GM19023 (cell line): Measurements from ENCODE around the gene MTG2.

ENCODE experiments used
- ATAC-seq: cut with Tn5 transposase; IDR thresholded peaks from one replicate; pipeline ENCODE4 v1.9.1; 2021; ENCODE audit warnings: mild to moderate bottlenecking, moderate library complexity; ENCODE audit not compliant: unreplicated experiment

The MTG2 gene

DNA sequence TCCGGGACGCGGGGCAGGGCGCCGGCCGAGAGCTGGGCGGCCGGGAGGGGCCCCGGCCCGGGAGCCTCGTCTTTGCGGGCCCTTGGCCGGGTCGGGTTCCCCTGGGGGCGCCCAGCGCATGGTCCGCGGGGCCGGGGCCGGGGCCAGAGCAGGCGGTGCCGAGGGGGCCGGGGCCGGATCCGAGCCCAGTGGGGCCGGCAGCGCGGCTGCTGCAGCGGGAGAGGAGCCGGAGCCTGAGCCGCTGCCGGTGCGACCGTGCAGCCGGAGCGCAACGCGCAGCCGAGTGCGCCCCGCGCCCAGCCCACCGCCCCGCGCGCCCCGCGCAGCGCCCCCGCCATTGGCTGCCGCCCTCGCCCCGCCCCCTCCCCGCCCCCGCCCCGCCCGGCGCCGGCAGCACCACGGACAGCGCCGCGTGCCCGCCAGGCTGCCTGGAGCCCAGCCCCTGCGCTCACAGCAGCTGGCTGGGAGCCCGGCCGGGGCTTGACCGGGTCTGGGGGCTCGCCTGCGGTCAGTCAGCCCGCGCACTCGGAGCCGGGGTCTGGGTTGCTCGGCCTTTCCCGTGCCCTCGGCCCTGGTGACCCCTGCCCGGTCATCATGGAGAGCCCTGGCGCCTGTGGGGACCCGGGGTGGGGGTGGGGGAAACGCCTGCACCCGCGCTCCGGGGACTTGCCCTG lies 37.3 kb downstream of the MTG2 start, which contains the start of gene HRH3:
Gene HRH3, minus strand, starts transcription at position 287 of the 674 bp plus-strand sequence. CDS start 308 bp downstream, outside the sequence.
- no peak for ATAC-seq

- no peak for ATAC-seq
These were observed 38.1 kb downstream of the MTG2 start for GRCh38 chr20:62220666-62221568.

DNA sequence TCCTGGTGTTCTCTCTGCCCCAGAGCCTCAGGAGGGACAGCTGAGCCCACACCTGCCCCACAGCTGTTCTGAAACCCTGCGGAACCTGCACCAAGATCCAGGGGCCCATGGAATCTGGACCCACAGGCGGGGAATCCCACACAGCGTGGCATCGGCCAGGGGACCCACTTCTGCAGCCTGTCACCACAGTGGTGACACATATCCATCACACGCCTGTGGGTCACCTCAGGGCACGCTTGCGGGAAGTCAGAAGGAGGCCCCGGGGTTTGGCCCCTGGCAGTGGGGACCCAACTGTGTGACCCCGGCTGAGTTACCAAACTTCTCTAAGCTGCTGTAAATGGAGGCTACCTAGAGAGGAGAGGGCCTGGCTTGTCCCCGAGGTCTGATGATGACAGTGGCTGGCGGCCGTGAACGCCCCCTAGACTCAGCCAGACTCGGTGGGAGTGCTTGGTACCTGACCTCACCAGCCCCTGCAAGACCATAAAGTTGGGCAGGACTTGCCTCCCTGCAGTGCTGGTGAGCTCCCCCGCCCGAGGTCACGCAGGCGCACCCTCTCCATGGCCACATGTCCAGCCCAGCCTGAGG lies 39.5 kb downstream of the MTG2 start:
- ATAC-seq: no peak

GRCh38 chr20:62222972-62223371 lies 40.1 kb downstream of the MTG2 start:
- ATAC-seq: no peak

DNA sequence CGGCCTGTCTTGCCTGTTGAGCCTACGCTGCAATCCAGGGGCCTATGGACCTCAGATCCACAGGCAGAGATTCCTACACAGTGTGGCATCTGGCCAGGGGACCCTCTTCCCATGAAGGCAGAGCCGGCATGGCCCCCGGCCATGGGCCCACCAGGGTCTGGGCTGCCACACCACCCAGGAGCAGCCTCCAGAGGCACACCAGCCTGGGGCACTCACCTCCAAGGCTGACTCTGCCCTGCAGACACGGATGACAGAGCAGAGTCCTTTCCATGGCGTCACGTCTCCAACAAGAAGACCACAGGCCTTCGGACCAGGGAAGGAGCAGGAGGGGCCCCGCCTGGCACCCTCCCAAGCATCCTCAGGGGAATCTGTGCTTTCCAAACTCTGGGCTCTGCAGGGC lies 40.7 kb downstream of the MTG2 start:
- no peak for ATAC-seq

- ATAC-seq: no peak
These were observed 41.5 kb downstream of the MTG2 start for GRCh38 chr20:62224113-62224855.

GRCh38 chr20:62225026-62225425 lies 42.2 kb downstream of the MTG2 start:
- no peak for ATAC-seq

DNA sequence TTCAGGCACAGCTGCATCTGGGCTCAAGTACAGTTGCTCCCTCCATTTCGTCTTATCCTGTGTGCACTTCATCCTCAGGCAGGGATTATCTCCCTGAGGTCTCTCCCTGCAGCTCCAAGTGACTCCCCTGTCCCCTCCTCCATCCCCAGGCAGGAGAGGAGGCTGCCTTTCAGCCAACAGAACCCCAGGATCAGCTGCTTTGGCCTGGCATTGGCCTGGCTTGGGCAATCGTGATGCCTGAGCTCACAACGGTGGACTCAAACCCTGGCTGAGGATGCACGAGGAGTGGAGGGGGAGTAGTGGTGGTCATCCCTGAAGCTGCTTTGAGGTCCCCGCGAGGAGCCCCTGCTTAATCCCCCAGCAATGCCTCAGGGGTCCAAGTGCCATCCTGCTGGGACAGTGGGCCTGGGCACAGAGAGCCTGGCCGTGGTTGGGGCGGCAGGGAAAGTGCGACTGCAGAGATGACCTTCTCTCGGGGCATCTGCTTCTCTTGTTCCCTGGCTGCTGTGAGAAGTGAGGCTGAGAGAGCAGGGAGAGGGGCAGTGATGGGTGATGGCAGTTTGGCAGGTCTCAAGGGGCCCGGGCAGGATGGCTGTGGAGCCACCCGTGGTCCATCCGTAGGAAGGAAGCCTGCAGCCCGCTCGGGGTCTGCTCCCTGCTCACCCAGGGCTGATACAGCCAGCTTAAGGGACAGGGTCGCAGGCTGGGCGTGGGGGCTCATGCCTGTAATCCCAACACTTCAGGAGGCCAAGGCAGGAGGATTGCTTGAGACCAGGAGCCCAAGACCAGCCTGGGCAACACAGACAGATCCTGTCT lies 43.2 kb downstream of the MTG2 start:
- no peak for ATAC-seq

DNA sequence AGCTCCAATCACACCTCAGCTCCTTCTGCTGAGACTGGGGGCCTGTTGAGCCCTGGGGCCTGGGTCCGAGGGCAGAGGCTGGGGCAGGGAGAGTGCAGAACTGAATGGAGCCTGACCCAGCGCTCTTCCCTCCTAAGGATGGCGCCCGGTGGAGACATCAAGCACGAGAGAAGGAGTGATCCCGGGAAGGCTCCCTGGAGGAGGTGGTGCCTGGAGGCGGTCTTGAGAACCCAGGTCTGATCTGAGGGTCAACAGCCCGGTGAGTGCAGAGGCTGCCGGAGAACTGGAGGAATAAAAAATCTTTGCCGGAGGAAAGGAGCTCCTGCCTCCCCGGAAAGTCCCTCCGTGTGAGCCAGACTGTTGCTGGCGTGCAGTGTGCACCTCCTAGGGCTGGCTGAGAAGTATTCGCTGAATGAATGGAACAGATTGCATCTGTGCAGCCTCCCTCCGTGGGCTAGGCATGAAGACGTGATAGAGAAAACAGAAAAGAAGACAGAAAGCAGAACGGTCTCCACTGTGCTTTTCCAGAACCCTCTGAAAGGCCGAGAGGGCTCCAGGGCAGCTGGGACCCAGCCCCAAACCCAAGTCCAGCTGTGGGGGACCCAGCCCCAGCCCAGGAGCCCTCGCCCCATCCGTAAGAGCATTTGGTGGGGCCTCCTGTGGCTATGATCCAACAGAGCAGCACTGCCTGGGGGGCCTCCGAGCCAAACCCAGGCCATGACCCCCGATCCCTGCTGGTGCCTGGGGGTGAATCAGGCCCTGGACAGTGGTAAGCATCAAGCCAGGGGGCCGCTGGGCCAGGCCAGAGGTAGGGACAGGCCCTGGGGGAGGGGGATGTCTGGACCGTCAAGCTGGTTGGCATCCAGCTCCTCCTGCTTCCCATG lies 44.1 kb downstream of the MTG2 start:
- no peak for ATAC-seq

DNA sequence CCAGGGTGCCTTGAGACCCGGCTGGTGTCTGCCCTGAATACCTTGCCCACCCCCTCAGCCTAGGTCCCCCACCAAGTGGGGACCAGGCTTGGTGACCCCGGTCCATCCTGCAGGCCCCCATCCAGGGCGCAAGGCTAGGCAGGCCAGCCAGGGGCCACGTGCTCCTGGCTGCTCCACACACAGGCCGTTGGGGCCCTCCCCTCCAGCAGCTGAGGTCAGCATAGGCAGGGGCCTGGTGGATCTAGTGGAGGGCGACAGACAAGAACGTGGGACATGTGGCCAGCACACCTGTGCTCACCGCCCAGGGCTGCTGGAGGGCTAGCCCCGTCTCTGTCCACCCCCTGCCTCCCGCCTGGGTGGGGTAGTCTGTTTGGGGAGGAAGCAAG lies 44.8 kb downstream of the MTG2 start:
- ATAC-seq: no peak

DNA sequence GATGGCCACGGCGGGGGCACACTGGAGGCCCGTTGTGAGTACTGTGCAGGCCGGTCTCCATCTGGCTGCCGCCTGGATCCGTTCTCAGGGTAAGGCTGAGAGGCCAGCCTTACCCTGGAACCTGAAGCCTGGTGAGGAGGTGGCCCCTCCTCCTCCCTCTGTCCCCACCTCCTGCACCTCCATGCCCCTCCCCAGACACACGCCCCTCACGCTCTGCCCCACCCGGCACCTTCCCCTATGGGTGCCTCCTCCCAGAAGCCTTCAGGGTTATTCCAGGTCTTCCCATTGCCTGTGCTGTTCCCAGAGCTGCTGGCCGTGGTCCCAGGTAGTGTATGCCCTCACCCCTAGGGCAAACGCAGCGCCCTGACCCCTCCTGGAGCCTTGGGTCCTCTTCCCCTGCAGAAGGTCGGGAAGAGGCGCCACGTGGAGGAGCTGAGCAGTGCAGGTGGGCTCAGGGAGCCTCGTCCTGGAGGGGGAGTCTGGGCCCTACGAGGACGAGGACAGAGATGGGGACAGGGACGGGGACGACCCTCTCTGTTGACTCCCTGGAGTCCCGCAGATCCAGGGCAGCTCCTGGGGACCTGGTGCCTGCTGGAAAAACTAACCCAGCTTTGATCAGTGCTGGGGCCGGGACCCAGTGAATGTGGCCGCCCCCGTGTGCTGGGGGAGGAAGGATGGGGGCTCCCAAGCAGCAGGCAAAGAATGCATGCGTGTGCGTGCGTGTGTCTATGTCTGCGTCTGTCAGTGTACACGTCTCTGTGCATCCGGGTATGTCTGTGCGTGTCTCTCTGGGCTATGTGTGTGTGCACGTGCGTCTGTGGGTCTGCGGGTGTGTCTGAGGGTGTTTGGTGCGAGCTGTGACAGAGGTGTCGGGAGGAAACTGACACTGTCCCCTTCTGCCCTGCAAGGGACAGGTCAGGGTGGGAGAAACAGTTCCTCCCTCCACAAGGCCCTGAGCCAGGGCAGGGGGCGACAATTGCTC lies 45.4 kb downstream of the MTG2 start:
- ATAC-seq: no peak

GRCh38 chr20:62228982-62229545 lies 46.2 kb downstream of the MTG2 start:
- no peak for ATAC-seq

DNA sequence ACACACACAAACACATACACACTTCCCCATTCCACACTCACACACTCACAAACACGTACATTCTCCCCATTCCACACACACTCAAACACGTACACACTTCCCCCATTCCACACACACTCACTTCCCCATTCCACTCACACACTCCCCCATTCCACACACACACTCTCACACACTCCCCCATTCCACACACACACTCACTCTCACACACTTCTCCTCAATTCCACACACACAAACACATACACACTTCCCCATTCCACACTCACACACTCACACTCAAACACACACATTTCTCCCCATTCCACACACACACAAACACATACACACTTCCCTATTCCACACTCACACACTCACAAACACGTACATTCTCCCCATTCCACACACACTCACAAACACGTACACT lies 46.8 kb downstream of the MTG2 start:
- no peak for ATAC-seq

DNA sequence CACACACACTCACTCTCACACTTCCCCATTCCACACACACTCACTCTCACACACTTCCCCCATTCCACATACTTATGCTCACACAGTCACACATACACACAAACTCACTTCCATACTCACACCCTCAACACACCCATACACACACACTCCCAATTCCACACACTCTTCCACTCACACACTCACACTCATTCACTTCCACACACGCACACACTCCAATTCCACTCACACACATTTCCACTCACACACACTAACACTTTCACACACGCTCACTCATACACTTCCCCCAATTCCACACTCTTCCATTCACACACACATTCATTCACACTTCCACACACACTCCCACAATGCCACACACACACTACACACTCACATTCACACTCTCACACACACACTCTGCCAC lies 47.4 kb downstream of the MTG2 start:
- no peak for ATAC-seq

DNA sequence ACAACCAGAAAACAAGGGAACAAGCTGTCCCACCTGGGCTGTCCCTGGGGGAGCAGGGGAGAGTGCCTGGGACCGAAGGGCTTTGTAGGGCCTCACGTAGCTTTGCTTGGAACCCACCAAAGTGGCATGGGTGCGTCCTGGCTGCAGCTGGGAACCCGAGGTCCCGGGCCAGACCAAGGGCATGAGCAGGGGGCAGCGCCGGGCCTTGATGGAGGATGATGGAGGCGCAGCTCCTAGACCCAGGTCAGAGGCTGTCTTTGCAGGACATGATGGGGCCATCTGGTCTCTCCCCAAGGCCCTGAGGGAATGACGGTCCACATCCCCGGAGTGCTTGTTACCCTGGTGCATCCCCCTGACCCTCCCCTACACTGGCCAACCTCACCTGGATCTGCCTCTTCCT lies 47.9 kb downstream of the MTG2 start:
- no peak for ATAC-seq

- ATAC-seq: no peak
These were observed 48.5 kb downstream of the MTG2 start for GRCh38 chr20:62231292-62231691.

DNA sequence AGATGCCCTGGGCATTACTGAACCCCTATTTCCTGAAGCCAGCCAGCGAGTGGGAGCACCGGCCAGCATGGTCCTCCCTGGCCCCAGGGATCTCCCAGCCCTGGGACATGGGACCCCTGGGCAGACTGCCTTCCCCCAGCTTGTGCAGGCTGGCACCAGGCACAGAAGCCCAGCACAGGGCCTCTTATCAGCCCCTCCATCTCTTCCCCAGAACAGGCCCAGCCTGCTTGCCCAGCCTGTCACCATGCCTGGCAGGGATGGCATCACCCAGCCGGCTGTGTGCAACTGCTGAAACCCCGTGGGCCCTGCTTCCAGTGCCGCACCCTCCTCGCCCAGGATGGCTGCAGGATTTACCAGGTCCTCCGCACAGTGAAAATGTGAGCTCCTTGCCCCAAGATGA lies 49.4 kb downstream of the MTG2 start:
- ATAC-seq: no peak
